ENCODE results near the gene LASP1. TPM values are rescaled to one million over a fixed set of nuclear protein-coding genes. Genes with fewer than 3 reads are reported as not detected.

Gene LASP1
- total and polyA plus RNA-seq, 2 experiments from 2014 or later, result 48.7 to 173 TPM

GRCh38 chr17:38871247-38872015, 1.6 kb downstream of the LASP1 start:
- peak overlapping the region; percentile 93 for H3K4me3 Mint-ChIP-seq
- H2AFZ ChIP-seq, result no peak overlapping the region
- peak; percentile 65 for DNase-seq (ENCODE audit: low spot score)
- H3K4me2 ChIP-seq, result peak overlapping the region; percentile 97
- no peaks in the 10 kb centered on the region for H3K27me3 ChIP-seq (ENCODE audit: insufficient read depth)
- 0 out of 2 replicates have a peak, but pooled peaks cover 5% of the 10 kb centered on the region for H3F3A ChIP-seq (replicated peaks; ENCODE audit: low read depth)
- peaks cover 49% of the 10 kb centered on the region for H3K4me1 Mint-ChIP-seq
- H3K4me1 ChIP-seq (ENCODE audit: insufficient read depth), result peaks cover 44% of the 10 kb centered on the region
- H3K27ac Mint-ChIP-seq, result peak overlapping the region; percentile 92
- H4K20me1 ChIP-seq (replicated peaks; ENCODE audit: insufficient read depth), result peaks cover 15% of the 10 kb centered on the region
- no peaks in the 10 kb centered on the region for H3K36me3 ChIP-seq (ENCODE audit: insufficient read depth)
- TF ChIP-seq JUNB (IDR thresholded peaks at IDR 0.05; ENCODE audit: unreplicated experiment), result no peak
- TF ChIP-seq ZNF462 (CRISPR knock-in tag; IDR thresholded peaks at IDR 0.05), result no peak
- no peak for TF ChIP-seq STAT1 (IDR thresholded peaks at IDR 0.05; ENCODE audit: unreplicated experiment)
- TF ChIP-seq, protein P1, sequence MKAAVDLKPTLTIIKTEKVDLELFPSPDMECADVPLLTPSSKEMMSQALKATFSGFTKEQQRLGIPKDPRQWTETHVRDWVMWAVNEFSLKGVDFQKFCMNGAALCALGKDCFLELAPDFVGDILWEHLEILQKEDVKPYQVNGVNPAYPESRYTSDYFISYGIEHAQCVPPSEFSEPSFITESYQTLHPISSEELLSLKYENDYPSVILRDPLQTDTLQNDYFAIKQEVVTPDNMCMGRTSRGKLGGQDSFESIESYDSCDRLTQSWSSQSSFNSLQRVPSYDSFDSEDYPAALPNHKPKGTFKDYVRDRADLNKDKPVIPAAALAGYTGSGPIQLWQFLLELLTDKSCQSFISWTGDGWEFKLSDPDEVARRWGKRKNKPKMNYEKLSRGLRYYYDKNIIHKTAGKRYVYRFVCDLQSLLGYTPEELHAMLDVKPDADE (IDR thresholded peaks at IDR 0.05), result no peak
- no peak for TF ChIP-seq ZNF331 (CRISPR knock-in tag; IDR thresholded peaks at IDR 0.05; ENCODE audit: low read depth)
- TF ChIP-seq REST (IDR thresholded peaks at IDR 0.05; ENCODE audit: unreplicated experiment), result no peak
- TF ChIP-seq NANOG (IDR thresholded peaks at IDR 0.05; ENCODE audit: borderline replicate concordance), result no peak
- TF ChIP-seq, protein P2, sequence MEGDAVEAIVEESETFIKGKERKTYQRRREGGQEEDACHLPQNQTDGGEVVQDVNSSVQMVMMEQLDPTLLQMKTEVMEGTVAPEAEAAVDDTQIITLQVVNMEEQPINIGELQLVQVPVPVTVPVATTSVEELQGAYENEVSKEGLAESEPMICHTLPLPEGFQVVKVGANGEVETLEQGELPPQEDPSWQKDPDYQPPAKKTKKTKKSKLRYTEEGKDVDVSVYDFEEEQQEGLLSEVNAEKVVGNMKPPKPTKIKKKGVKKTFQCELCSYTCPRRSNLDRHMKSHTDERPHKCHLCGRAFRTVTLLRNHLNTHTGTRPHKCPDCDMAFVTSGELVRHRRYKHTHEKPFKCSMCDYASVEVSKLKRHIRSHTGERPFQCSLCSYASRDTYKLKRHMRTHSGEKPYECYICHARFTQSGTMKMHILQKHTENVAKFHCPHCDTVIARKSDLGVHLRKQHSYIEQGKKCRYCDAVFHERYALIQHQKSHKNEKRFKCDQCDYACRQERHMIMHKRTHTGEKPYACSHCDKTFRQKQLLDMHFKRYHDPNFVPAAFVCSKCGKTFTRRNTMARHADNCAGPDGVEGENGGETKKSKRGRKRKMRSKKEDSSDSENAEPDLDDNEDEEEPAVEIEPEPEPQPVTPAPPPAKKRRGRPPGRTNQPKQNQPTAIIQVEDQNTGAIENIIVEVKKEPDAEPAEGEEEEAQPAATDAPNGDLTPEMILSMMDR (conservative IDR thresholded peaks at IDR 0.05; ENCODE audit: low read depth in 2 of 2), result peak in 1 of 2 experiments; percentile 41; a peak in 2 of 4 replicates
- no peak for TF ChIP-seq EZH2phosphoT487 (IDR thresholded peaks at IDR 0.05; ENCODE audit: unreplicated experiment)
- TF ChIP-seq CREB1 (CRISPR knock-in tag; IDR thresholded peaks at IDR 0.05; ENCODE audit: low read depth), result 0 out of 2 replicates have a peak, but pooled peaks have one; percentile 13
- H3K79me2 ChIP-seq (replicated peaks; ENCODE audit: insufficient read depth), result peaks cover 58% of the 10 kb centered on the region
- H3K27ac ChIP-seq (ENCODE audit: low read depth), result peak overlapping the region; percentile 87
- no peak for ATAC-seq
- H3K9me3 Mint-ChIP-seq, result peaks cover 6% of the 10 kb centered on the region; the same call in 2 of the 3 replicates
- H3K36me3 Mint-ChIP-seq (ENCODE audit: low read depth), result peaks cover 4% of the 10 kb centered on the region
- peak overlapping the region; percentile 100 for H3K4me3 ChIP-seq
- H3K9me2 ChIP-seq (ENCODE audit: insufficient read depth), result no peaks in the 10 kb centered on the region
- peaks cover 36% of the 10 kb centered on the region for H3K27me3 Mint-ChIP-seq (ENCODE audit: insufficient read depth, low read depth, poor library complexity)

Measured in GM23338 (cell line).